Measurements from ENCODE around the gene ERF. TPM values are rescaled to one million over a fixed set of nuclear protein-coding genes. Genes with fewer than 3 reads are reported as not detected.

Gene ERF
- total RNA-seq, 1 donor from 2014 or later, result 33.5 TPM

- Histone ChIP-seq H3K27me3 (ENCODE audit: low read depth) (no peaks in the 10 kb centered on the region), H3K36me3 (peaks cover 71% of the 10 kb centered on the region), H3K4me3 (no peak overlapping the region), H3K4me1 (peaks cover 18% of the 10 kb centered on the region), H3K9me3 (replicated peaks) (no peaks in the 10 kb centered on the region), H3K27ac (replicated peaks) (no peak overlapping the region)
- intact Hi-C loops (cut with micrococcal nuclease), result no loop called here
- no peak for TF ChIP-seq CTCF (IDR thresholded peaks at IDR 0.05; ENCODE audit: borderline replicate concordance)
- no peak for DNase-seq
These were observed 28.0 kb downstream of the ERF start for GRCh38 chr19:42226886-42227285.

- Histone ChIP-seq H3K27me3 (ENCODE audit: low read depth) (no peaks in the 10 kb centered on the region), H3K27ac (replicated peaks) (no peak overlapping the region), H3K4me1 (peaks cover 22% of the 10 kb centered on the region), H3K4me3 (no peak overlapping the region), H3K9me3 (replicated peaks) (no peaks in the 10 kb centered on the region), H3K36me3 (peaks cover 60% of the 10 kb centered on the region)
- no peak for DNase-seq
- intact Hi-C loops (cut with micrococcal nuclease), result no loop called here
- TF ChIP-seq CTCF (IDR thresholded peaks at IDR 0.05; ENCODE audit: borderline replicate concordance), result no peak
These were observed 29.1 kb downstream of the ERF start for GRCh38 chr19:42225718-42226292.

- peaks cover 56% of the 10 kb centered on the region for H3K36me3 ChIP-seq
- H3K9me3 ChIP-seq (replicated peaks), result no peaks in the 10 kb centered on the region
- no peak for DNase-seq
- H3K27ac ChIP-seq (replicated peaks), result no peak overlapping the region
- no peak overlapping the region for H3K4me3 ChIP-seq
- intact Hi-C loops (cut with micrococcal nuclease), result no loop called here
- no peak for TF ChIP-seq CTCF (IDR thresholded peaks at IDR 0.05; ENCODE audit: borderline replicate concordance)
- H3K27me3 ChIP-seq (ENCODE audit: low read depth), result no peaks in the 10 kb centered on the region
- H3K4me1 ChIP-seq, result peaks cover 22% of the 10 kb centered on the region
These were observed 29.8 kb downstream of the ERF start for GRCh38 chr19:42224940-42225717.

GRCh38 chr19:42220751-42221097, 34.2 kb downstream of the ERF start:
- H3K9me3 ChIP-seq (replicated peaks), result no peaks in the 10 kb centered on the region
- H3K4me3 ChIP-seq, result peak overlapping the region; percentile 91
- intact Hi-C loops (cut with micrococcal nuclease), result no loop called here
- H3K4me1 ChIP-seq, result peaks cover 53% of the 10 kb centered on the region
- peaks cover 18% of the 10 kb centered on the region for H3K36me3 ChIP-seq
- H3K27me3 ChIP-seq (ENCODE audit: low read depth), result no peaks in the 10 kb centered on the region
- peak overlapping the region; percentile 89 for H3K27ac ChIP-seq (replicated peaks)
- no peak for DNase-seq
- no peak for TF ChIP-seq CTCF (IDR thresholded peaks at IDR 0.05; ENCODE audit: borderline replicate concordance)

GRCh38 chr19:42219812-42220750, 34.8 kb downstream of the ERF start, which contains the start of gene ZNF526:
Gene ZNF526 (plus strand): TSS chr19:42220312. CDS start chr19:42224404, 4,092 bp downstream.
- TF ChIP-seq CTCF (IDR thresholded peaks at IDR 0.05; ENCODE audit: borderline replicate concordance), result no peak
- Histone ChIP-seq H3K4me1 (peaks cover 59% of the 10 kb centered on the region), H3K27me3 (ENCODE audit: low read depth) (no peaks in the 10 kb centered on the region), H3K27ac (replicated peaks) (peak within 1 kb of the TSS; percentile 89), H3K4me3 (peak within 1 kb of the TSS; percentile 91), H3K9me3 (replicated peaks) (no peaks in the 10 kb centered on the region), H3K36me3 (peaks cover 13% of the 10 kb centered on the region)
- DNase-seq, result peak; percentile 97
- intact Hi-C loops (cut with micrococcal nuclease), result no loop called here
